Fibroblast of lung (primary cell): ENCODE data around the gene DDX42. TPM values are rescaled to one million over a fixed set of nuclear protein-coding genes. Genes with fewer than 3 reads are reported as not detected.

ENCODE experiments used
- DNase-seq, 2 donors: peaks; one replicate each; pipeline versions ENCODE4 v3.0.0 to v3.0.0-alpha.2; 2010; ENCODE audit warnings: low read depth in 2 of 2
- H2AFZ ChIP-seq: 2 replicates; pipeline ENCODE4 v1.5.1; 2012; ENCODE audit warnings: low read length, control low read depth, inconsistent platforms
- H3K27ac ChIP-seq: 2 replicates; pipeline ENCODE4 v1.5.1; 2011; ENCODE audit warnings: low read length, control low read depth; ENCODE audit not compliant: insufficient read depth
- H3K27me3 ChIP-seq: 2 replicates; pipeline ENCODE4 v1.5.1; 2011; ENCODE audit warnings: mild to moderate bottlenecking, low read length; ENCODE audit not compliant: control insufficient read depth, insufficient read depth
- H3K36me3 ChIP-seq: 2 replicates; pipeline ENCODE4 v1.5.1; 2011; ENCODE audit warnings: low read length; ENCODE audit not compliant: control insufficient read depth, insufficient read depth
- H3K4me1 ChIP-seq: 2 replicates; pipeline ENCODE4 v1.5.1; 2011; ENCODE audit warnings: low read length; ENCODE audit not compliant: control insufficient read depth, insufficient read depth; ENCODE audit errors: extremely low read depth
- H3K4me2 ChIP-seq: 2 replicates; pipeline ENCODE4 v1.5.1; 2011; ENCODE audit warnings: low read length, control low read depth; ENCODE audit not compliant: insufficient read depth; ENCODE audit errors: extremely low read depth
- H3K4me3 ChIP-seq, 4 experiments: fragments of 200-600 bp in 1 of 4; sonication (generic) in 1 of 4; replicated peaks in 1 of 4; 2 replicates each; pipeline ENCODE4 v1.5.1; 2011 to 2016; ENCODE audit warnings: low read length in 4 of 4, low read depth in 3 of 4, mild to moderate bottlenecking in 3 of 4, control low read depth in 2 of 4, inconsistent platforms in 1 of 4, mixed read lengths in 1 of 4; ENCODE audit not compliant: insufficient read depth in 1 of 4; ENCODE audit errors: control extremely low read depth in 1 of 4
- H3K79me2 ChIP-seq: 2 replicates; pipeline ENCODE4 v1.5.1; 2012; ENCODE audit warnings: mild to moderate bottlenecking, low read length, inconsistent platforms; ENCODE audit not compliant: control insufficient read depth, insufficient read depth
- H3K9ac ChIP-seq: 2 replicates; pipeline ENCODE4 v1.5.1; 2011; ENCODE audit warnings: mild to moderate bottlenecking, low read length, control low read depth; ENCODE audit not compliant: insufficient read depth
- H3K9me3 ChIP-seq: 2 replicates; pipeline ENCODE4 v1.5.1; 2012; ENCODE audit warnings: low read depth, low read length; ENCODE audit not compliant: control insufficient read depth, insufficient read depth
- H4K20me1 ChIP-seq: 2 replicates; pipeline ENCODE4 v1.5.1; 2011; ENCODE audit warnings: low read length; ENCODE audit not compliant: control insufficient read depth, insufficient read depth; ENCODE audit errors: extremely low read depth
- CTCF ChIP-seq, 2 donors: IDR thresholded peaks in 1 of 2; conservative IDR thresholded peaks in 1 of 2; 1 replicate in 1 of 2; 2 replicates in 1 of 2; pipeline ENCODE4 v1.5.1; 2011 to 2012; ENCODE audit warnings: low read length in 2 of 2, control low read depth in 1 of 2, inconsistent platforms in 1 of 2, low read depth in 1 of 2, mild to moderate bottlenecking in 1 of 2
- EZH2 ChIP-seq: IDR thresholded peaks from 2 replicates; pipeline ENCODE4 v1.5.1; 2012; ENCODE audit warnings: low read length, control low read depth, mild to moderate bottlenecking; ENCODE audit errors: missing control alignments
- polyA plus RNA-seq, 2 donors: library from polyadenylated mRNA; depleted of rRNA in 1 of 2; stranded (reverse) in 1 of 2; unstranded in 1 of 2; fragments of >200 nt; gene quantifications; 2 replicates each; pipeline ENCODE4 v1.2.1, GENCODE V29; 2011 to 2012; ENCODE audit warnings: missing spikeins in 1 of 2
- total RNA-seq: library from RNA; depleted of rRNA; stranded (reverse); fragments of >200 nt; gene quantifications from 2 replicates; pipeline ENCODE4 v1.2.1, GENCODE V29; 2014

Gene DDX42
- total and polyA plus RNA-seq, 2 donors (not counting 1 experiment from before 2014, with no cell fraction given): 61.8 to 81.5 TPM

- no peaks in the 10 kb centered on the region for H3K9me3 ChIP-seq
- H3K4me2 ChIP-seq: no peak overlapping the region
- peaks cover 74% of the 10 kb centered on the region for H3K79me2 ChIP-seq
- no peak for DNase-seq
- no peaks in the 10 kb centered on the region for H3K4me1 ChIP-seq
- no peak overlapping the region for H2AFZ ChIP-seq
- H3K9ac ChIP-seq: no peak overlapping the region
- no peaks in the 10 kb centered on the region for H3K27me3 ChIP-seq
- H3K27ac ChIP-seq: no peak overlapping the region
- H4K20me1 ChIP-seq: no peaks in the 10 kb centered on the region
- peaks cover 4% of the 10 kb centered on the region for H3K36me3 ChIP-seq
- no peak overlapping the region for H3K4me3 ChIP-seq
- TF ChIP-seq CTCF (conservative IDR thresholded peaks at IDR 0.05 in 1 of 2, IDR thresholded peaks at IDR 0.05 in 1 of 2; ENCODE audit: low read depth in 1 of 2, low read length in 2 of 2) (no peak), EZH2 (no peak)
Observed at GRCh38 chr17:63768433-63768832, 5.5 kb upstream of the DDX42 start.

GRCh38 chr17:63772801-63773271, 1.1 kb upstream of the DDX42 start:
- H3K4me2 ChIP-seq: peak overlapping the region; percentile 98
- TF ChIP-seq CTCF (conservative IDR thresholded peaks at IDR 0.05 in 1 of 2, IDR thresholded peaks at IDR 0.05 in 1 of 2; ENCODE audit: low read depth in 1 of 2, low read length in 2 of 2) (no peak), EZH2 (no peak)
- H3K27me3 ChIP-seq: no peaks in the 10 kb centered on the region
- H3K4me1 ChIP-seq: no peaks in the 10 kb centered on the region
- H3K79me2 ChIP-seq: peaks cover 90% of the 10 kb centered on the region
- no peaks in the 10 kb centered on the region for H3K9me3 ChIP-seq
- H2AFZ ChIP-seq: peak overlapping the region; percentile 73
- peak; percentile 25 to 45 for DNase-seq
- H3K36me3 ChIP-seq: peaks cover 2% of the 10 kb centered on the region
- H3K4me3 ChIP-seq: peak overlapping the region; percentile 89 to 100 (median 96)
- H3K27ac ChIP-seq: peak overlapping the region; percentile 100
- H4K20me1 ChIP-seq: no peaks in the 10 kb centered on the region
- H3K9ac ChIP-seq: peak overlapping the region; percentile 97

- DNase-seq: peak; percentile 99
- Histone ChIP-seq H3K27ac (peak within 1 kb of the TSS; percentile 100), H3K4me2 (peak within 1 kb of the TSS; percentile 99), H3K9me3 (no peaks in the 10 kb centered on the region), H2AFZ (peak within 1 kb of the TSS; percentile 88), H3K79me2 (peaks cover 90% of the 10 kb centered on the region), H3K36me3 (peaks cover 2% of the 10 kb centered on the region), H3K9ac (peak within 1 kb of the TSS; percentile 97), H3K27me3 (no peaks in the 10 kb centered on the region), H3K4me3 (peak within 1 kb of the TSS; percentile 89 to 100 (median 96)), H4K20me1 (no peaks in the 10 kb centered on the region), H3K4me1 (no peaks in the 10 kb centered on the region)
- TF ChIP-seq EZH2 (no peak), CTCF (conservative IDR thresholded peaks at IDR 0.05 in 1 of 2, IDR thresholded peaks at IDR 0.05 in 1 of 2; ENCODE audit: low read depth in 1 of 2, low read length in 2 of 2) (no peak)
Observed at GRCh38 chr17:63773272-63774140, 464 bp upstream of the DDX42 start, which contains the start of gene CCDC47. Gene CCDC47, minus strand, starts transcription at chr17:63773597. Its CDS starts 7,422 bp downstream, at chr17:63766175.
